ENCODE results near the gene CTBP2. TPM values are rescaled to one million over a fixed set of nuclear protein-coding genes. Genes with fewer than 3 reads are reported as not detected.
"Not testable (repeated sequence)": the region's sequence is repeated elsewhere in the genome, so short reads cannot be mapped to it uniquely, and the experiment has no call there.

The CTBP2 gene
- total RNA-seq, 1 experiment from 2014 or later, result 233 TPM

DNA sequence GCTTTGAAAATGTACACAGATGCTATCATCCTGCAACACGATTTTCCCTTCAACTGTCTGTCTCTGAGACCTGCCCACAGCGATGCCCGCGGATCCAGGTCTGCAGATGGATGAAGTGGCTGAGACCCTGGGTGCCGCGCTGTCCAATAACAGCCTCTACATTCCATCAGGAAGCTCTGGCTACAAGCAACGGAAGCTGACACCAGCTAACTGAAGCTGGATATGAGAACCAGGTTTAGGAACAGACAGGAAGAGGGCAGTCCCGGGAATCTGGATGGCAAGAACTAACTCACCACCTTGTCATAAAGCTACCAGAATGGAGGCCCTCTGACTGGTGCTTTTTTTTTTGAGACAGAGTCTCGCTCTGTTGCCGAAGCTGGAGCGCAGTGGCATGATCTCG is 32.3 kb upstream of the CTBP2 start:
- no peaks in the 10 kb centered on the region for H3K27me3 ChIP-seq (ENCODE audit: control insufficient read depth, insufficient read depth, low read length)
- no peaks in the 10 kb centered on the region for H3K36me3 ChIP-seq (replicated peaks; ENCODE audit: control insufficient read depth, insufficient read depth, low read length)
- DNase-seq, result no peak
- H3K4me3 ChIP-seq (ENCODE audit: insufficient read depth, low read depth, low read length), result no peak overlapping the region

DNA sequence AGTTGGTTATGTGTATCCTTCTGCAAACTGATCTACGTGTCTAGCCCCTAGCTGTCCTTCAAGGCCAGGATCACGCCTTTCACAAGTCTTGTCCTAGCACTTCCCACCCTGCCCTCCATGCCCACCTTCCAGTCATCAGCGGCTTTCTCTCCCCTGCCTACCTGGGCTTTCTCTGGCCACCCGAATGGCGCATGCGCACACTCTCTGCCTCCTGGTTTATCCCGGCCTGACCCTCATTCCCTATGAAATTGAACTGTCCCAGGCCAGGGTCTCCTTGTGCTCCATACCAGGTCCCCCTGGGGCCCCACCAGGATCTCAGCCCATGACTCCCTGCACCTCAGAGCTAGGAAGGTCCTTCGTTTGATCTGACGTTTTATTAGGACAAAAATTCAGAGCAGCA is 31.6 kb upstream of the CTBP2 start:
- no peak for DNase-seq
- Histone ChIP-seq H3K27me3 (ENCODE audit: control insufficient read depth, insufficient read depth, low read length) (no peaks in the 10 kb centered on the region), H3K4me3 (ENCODE audit: insufficient read depth, low read depth, low read length) (no peak overlapping the region), H3K36me3 (replicated peaks; ENCODE audit: control insufficient read depth, insufficient read depth, low read length) (no peaks in the 10 kb centered on the region)

DNA sequence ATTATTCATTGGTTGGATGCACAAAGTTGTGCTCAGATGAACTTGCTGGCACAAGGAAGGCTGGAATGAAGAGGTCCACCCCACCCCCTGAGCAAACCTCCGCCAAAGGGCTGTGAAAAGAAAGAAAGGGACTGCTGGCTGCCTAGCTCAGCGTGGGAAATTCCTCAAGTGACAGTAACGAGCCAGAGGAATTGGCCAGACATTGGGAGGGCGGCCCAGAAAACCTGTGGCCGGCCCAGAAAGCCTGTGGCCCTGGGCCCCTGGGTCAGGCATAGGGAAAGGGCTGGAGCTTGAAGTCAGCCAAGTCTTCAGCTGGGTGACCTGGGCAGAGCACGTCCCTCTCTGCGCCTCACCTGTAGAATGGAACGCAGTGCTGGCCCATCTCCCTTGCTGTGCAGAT is 30.6 kb upstream of the CTBP2 start:
- no peaks in the 10 kb centered on the region for H3K27me3 ChIP-seq (ENCODE audit: control insufficient read depth, insufficient read depth, low read length)
- no peak for DNase-seq
- no peak overlapping the region for H3K4me3 ChIP-seq (ENCODE audit: insufficient read depth, low read depth, low read length)
- H3K36me3 ChIP-seq (replicated peaks; ENCODE audit: control insufficient read depth, insufficient read depth, low read length), result no peaks in the 10 kb centered on the region

DNA sequence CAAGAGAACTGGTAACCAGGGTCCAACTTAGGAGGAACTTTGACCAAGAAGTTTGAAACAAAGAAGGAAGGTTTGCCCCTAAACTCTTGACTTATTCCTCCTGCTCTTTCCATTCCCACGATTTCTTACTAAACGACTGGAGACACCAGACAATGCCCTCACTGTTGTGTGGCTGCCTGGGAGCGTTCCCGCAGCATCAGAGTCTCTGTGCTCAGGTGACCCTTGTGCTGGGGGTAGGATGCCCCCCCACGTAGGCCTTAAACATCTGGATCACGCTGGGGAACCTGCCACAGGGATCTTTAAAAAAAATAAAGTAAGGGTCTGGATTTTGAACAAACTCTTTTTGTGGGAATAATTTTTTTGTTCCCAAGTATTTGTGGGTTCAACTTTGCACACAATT is 30.1 kb upstream of the CTBP2 start:
- no peaks in the 10 kb centered on the region for H3K27me3 ChIP-seq (ENCODE audit: control insufficient read depth, insufficient read depth, low read length)
- H3K36me3 ChIP-seq (replicated peaks; ENCODE audit: control insufficient read depth, insufficient read depth, low read length), result no peaks in the 10 kb centered on the region
- no peak overlapping the region for H3K4me3 ChIP-seq (ENCODE audit: insufficient read depth, low read depth, low read length)
- DNase-seq, result no peak

DNA sequence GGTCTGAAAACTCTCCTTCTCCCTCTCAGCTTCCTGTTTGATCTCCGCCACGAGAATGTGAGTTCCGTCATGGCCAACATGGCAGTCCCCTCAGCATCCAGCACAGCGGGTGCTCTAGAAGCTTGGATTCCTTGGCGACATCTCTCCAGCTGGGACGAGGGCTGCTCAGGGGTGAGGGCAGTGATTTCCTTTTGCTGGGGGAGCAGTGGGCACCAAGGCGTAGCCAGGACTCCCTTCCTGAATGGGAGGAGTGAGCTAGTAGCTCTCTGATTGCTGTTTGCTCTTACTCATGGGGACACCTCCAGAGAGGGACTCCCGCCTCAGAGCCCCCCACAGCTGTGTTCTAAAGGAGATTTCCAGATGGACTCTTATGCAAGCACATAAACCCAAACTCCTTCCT is 28.8 kb upstream of the CTBP2 start:
- Histone ChIP-seq H3K4me3 (ENCODE audit: insufficient read depth, low read depth, low read length) (no peak overlapping the region), H3K27me3 (ENCODE audit: control insufficient read depth, insufficient read depth, low read length) (no peaks in the 10 kb centered on the region), H3K36me3 (replicated peaks; ENCODE audit: control insufficient read depth, insufficient read depth, low read length) (no peaks in the 10 kb centered on the region)
- DNase-seq, result no peak

DNA sequence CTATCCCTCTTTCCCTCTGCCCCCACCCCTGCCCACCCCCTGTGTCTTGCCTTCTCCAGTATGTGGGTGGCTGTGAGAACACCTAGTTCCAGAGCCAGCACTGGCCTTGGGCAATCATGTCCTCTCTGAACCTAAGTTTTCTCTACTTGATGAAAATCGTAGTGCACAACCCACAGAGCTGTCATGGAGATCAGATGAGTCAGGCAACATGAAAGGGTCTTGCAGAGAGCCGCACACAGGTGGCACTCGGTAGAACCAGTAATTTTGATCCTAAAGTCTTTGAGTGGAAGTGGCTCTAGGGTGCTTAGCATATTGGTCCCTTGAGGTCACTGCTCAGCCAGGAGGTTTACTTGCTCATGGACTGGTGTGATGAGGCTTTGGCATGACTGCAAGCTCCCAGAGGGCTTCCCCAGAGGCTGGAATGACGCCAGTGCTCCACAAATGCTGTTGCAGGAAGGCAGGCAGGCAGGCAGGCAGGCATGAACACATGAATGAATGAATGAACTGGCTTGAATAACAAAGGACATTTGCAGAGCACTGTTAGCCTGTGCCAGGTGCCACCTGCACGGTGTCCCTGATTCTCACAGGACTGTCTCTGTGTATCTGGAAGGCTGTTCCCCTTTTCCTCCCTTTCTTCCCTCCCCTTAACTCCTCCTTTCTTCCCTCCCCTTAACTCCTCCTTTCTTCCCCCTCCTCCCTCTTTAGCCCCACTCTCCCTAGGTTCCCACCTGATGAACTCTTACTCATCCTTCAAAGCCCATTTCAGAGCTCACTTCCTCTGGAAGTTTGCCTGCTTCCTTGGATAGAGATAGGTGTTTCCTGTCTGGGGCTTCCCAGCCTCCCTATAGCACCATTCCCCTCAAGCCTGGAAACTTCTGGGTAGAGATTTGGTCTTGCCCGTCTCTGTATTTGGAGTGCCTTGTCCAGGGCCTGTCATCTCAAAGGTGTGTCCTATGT is 27.2 kb upstream of the CTBP2 start:
- Histone ChIP-seq H3K36me3 (replicated peaks; ENCODE audit: control insufficient read depth, insufficient read depth, low read length) (no peaks in the 10 kb centered on the region), H3K27me3 (ENCODE audit: control insufficient read depth, insufficient read depth, low read length) (no peaks in the 10 kb centered on the region), H3K4me3 (ENCODE audit: insufficient read depth, low read depth, low read length) (no peak overlapping the region)
- DNase-seq, result no peak

DNA sequence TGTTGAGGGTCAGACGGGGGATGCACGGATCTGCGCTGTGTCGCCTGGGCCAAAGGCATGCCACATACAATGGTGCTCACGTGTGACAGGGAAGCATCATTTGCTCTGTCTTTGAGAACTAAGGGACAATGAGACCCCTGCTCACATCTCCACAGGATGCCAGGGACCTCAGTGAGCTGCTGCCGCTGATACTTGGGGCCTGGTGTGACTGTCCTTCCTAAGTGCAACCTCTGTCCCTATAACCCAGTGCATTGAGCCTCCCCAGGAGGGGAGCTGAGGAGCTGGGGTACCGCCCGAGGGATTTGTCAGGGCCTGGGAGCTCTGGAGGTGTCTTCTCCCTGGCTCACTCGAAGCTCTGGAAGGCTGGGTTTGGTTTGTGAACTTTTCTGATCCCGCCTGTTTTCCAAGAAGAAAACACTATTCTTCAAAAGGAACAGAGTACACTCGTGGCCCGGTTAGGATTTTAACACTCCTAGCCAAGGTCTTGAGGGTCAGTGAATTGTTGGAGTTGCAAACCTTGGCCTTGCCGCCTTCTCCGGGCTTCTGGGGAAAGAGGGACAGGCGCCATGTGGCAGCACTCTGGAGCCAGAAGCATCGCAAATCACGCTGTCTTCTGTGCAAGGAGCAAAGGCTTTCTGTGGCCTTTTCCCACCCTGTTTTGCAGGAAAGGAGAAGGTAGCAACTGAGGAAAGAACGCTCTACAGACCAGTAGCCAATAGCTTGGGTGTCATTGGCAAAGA is 26.2 kb upstream of the CTBP2 start:
- Histone ChIP-seq H3K36me3 (replicated peaks; ENCODE audit: control insufficient read depth, insufficient read depth, low read length) (no peaks in the 10 kb centered on the region), H3K4me3 (ENCODE audit: insufficient read depth, low read depth, low read length) (no peak overlapping the region), H3K27me3 (ENCODE audit: control insufficient read depth, insufficient read depth, low read length) (no peaks in the 10 kb centered on the region)
- DNase-seq, result no peak

DNA sequence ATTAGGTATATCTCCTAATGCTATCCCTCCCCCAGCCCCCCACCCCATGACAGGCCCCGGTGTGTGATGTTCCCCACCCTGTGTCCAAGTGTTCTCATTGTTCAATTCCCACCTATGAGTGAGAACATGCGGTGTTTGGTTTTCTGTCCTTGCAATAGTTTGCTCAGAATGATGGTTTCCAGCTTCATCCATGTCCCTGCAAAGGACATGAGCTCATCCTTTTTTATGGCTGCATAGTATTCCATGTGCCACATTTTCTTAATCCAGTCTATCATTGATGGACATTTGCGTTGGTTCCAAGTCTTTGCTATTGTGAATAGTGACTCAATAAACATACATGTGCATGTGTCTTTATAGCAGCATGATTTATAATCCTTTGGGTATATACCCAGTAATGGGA is 18.7 kb upstream of the CTBP2 start:
- H3K36me3 ChIP-seq (replicated peaks; ENCODE audit: control insufficient read depth, insufficient read depth, low read length); DNase-seq; H3K27me3 ChIP-seq (ENCODE audit: control insufficient read depth, insufficient read depth, low read length); H3K4me3 ChIP-seq (ENCODE audit: insufficient read depth, low read depth, low read length): not testable (repeated sequence)

DNA sequence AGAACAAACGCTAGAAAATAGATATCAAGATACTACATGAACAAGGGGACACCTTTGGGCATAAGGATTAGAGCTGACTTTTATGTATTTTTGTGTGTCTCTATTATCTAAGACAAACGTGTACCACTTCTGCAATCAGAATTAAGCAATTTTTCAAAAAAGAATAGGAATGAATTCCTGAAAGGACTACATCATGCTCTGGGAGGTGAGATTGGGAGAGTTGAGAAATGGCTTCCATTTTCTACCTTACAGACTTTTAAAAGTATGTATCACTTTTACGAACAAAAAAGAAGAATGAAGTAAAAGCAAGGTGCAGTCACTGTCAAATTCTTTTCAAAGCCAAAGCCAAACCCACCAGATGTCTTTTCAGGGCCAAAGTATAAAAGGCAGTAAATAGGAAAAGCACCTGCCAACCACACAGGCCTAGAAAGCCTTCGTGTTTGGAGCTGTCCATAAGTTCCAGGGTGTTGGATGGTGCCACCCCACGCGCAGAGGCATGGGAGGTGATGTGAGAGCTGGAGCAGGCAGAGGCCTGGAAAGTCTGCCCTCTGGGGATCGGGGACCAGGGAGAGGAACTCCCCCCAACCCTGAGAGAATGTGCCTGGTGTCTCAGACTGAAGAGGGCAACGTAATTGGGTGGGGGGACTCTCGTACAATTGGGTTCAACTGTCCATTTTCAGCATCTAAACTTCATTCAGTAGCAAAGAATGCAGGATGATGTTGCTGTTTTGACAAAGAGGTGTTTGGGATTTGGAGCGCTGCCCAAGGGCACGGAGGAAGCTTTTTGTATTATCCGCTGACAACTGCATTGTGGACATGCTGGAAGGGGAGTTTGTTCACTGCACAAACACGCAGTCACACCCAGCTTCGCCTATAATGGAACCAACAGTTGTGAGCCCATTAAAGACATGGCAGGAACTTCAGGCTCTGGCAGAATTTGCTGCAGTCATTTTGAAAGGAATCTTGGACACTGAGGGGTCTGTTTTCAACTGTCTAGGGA is 17.6 kb upstream of the CTBP2 start:
- no peak for DNase-seq
- H3K36me3 ChIP-seq (replicated peaks; ENCODE audit: control insufficient read depth, insufficient read depth, low read length), result no peaks in the 10 kb centered on the region
- no peak overlapping the region for H3K4me3 ChIP-seq (ENCODE audit: insufficient read depth, low read depth, low read length)
- H3K27me3 ChIP-seq (ENCODE audit: control insufficient read depth, insufficient read depth, low read length), result no peaks in the 10 kb centered on the region

DNA sequence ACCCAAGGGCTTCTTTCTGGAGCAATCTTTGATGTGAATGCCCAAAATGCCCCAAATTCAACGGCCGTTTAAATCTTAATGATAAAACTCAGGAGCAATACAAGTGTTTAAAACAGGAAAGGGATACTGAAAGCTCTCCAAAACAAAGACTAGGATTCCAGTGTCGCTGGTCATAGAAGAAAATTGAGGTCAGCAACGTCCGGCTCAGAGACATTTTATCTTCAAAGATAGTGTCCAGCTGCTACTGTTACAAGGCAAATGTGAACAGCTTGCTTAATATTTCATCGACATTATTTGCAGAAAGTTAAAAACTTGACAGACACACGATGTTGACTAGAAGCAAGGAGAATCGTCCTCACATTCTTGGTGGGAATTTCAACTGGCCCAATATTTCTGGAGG is 15.4 kb upstream of the CTBP2 start:
- H3K4me3 ChIP-seq (ENCODE audit: insufficient read depth, low read depth, low read length), result no peak overlapping the region
- no peaks in the 10 kb centered on the region for H3K36me3 ChIP-seq (replicated peaks; ENCODE audit: control insufficient read depth, insufficient read depth, low read length)
- no peak for DNase-seq
- no peaks in the 10 kb centered on the region for H3K27me3 ChIP-seq (ENCODE audit: control insufficient read depth, insufficient read depth, low read length)

DNA sequence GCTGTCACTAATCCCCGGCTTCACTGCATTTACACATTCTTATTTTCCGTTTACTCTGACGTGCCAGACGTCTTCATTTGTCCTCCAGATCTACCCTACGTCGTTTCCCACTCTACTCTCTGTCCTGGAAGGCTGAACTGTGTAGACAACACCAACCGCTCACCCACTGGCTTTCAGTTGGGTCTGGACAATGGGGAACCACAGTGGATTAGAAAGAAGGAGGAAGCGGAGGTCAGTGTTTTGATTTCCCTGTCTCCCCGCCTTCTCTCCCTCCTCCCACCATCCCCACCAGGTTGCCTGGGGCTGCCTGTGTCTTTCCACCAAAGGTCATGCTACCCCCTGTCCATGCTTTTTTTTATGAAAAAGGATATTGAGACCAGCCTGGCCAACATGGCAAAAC is 14.0 kb upstream of the CTBP2 start:
- Histone ChIP-seq H3K27me3 (ENCODE audit: control insufficient read depth, insufficient read depth, low read length) (no peaks in the 10 kb centered on the region), H3K36me3 (replicated peaks; ENCODE audit: control insufficient read depth, insufficient read depth, low read length) (no peaks in the 10 kb centered on the region), H3K4me3 (ENCODE audit: insufficient read depth, low read depth, low read length) (no peak overlapping the region)
- no peak for DNase-seq

DNA sequence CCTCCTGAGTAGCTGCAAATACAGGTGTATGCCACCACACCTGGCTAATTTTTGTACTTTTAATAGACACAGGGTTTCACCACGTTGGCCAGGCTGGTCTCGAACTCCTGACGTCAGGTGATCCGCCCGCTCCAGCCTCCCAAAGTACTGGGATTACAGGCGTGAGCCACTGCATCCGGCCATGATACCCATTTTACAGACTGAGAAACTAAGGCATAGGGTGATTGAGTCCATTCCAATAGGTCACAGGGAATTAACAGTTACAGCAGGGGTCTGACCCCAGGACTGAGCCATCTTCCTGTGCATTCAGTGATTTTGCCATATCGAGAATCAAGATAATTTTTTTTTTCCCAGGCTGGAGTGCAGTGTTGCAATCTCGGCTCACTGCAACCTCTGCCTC is 12.3 kb upstream of the CTBP2 start:
- no peaks in the 10 kb centered on the region for H3K27me3 ChIP-seq (ENCODE audit: control insufficient read depth, insufficient read depth, low read length)
- no peak for DNase-seq
- H3K4me3 ChIP-seq (ENCODE audit: insufficient read depth, low read depth, low read length), result no peak overlapping the region
- H3K36me3 ChIP-seq (replicated peaks; ENCODE audit: control insufficient read depth, insufficient read depth, low read length), result no peaks in the 10 kb centered on the region

DNA sequence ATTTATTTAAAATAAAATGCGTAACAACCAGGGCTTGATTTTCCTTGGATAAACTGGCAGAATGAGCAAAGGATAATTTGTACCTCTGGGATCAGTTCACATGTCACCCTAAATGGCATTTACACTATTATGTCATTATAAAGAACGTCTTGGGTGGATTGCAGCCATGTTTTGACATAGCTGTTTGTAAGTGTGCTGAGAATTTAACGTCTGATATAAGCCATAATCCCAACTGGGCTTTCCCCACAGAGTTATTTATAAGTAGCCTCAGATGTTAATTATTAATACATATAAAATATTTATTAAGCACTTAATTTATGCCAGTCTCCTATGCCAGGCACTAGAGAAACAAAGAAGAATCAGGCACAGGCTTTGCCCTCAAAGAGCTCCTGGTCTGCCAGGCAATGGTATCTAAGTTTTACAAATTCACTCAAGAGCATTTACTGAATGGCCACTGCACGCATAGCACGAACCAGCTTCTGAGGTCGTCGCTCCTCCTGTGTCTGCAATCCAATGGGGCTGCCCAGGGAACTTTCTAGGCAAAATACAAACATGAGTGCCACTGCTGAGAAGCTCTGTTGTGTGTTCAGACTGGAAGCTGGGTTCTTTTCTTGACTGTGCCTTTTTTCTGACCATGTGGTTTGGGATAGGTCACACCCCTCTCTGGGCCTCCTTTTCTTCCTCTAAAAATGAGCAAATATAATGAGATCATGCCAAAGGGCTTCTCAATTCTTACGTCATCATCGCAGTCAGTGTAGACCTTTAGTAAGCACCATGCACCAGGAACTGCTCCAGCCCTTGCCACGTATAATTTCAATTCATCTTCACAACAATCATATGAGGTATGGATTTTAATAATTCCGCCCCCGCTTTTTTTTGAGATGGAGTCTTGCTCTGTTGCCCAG is 11.3 kb upstream of the CTBP2 start:
- H3K4me3 ChIP-seq (ENCODE audit: insufficient read depth, low read depth, low read length), result no peak overlapping the region
- DNase-seq, result no peak

More for the DNA sequence above, 11.3 kb upstream of the CTBP2 start:
- Histone ChIP-seq H3K36me3 (replicated peaks; ENCODE audit: control insufficient read depth, insufficient read depth, low read length) (no peaks in the 10 kb centered on the region), H3K27me3 (ENCODE audit: control insufficient read depth, insufficient read depth, low read length) (no peaks in the 10 kb centered on the region; the same call in 1 of the 2 replicates)
